Uterus (tissue), 4 donors: ENCODE data around the gene SNX22. TPM values are rescaled to one million over a fixed set of nuclear protein-coding genes. Genes with fewer than 3 reads are reported as not detected.
A peak's percentile ranks its signal among the peaks of the same experiment; 100 is the strongest.

Experiments used
- DNase-seq, 2 donors: peaks; one replicate each; pipeline ENCODE4 v3.0.0-alpha.2; 2019 to 2020
- H3K27ac ChIP-seq, 2 donors: fragments of 200-600 bp; sonication (generic); 1 replicate in 1 of 2; 2 replicates in 1 of 2; pipeline ENCODE4 v1.5.1; 2016 to 2018
- H3K27me3 ChIP-seq, 2 donors: fragments of 200-600 bp; sonication (generic); one replicate each; pipeline ENCODE4 v1.5.1; 2018 to 2019; ENCODE audit warnings: control low read depth in 1 of 2
- H3K36me3 ChIP-seq, 2 donors: fragments of 200-600 bp; sonication (generic); one replicate each; pipeline ENCODE4 v1.5.1; 2019; ENCODE audit warnings: control low read depth in 1 of 2
- H3K4me1 ChIP-seq, 2 donors: fragments of 200-600 bp; sonication (generic); one replicate each; pipeline ENCODE4 v1.5.1; 2018 to 2019; ENCODE audit warnings: control low read depth in 1 of 2
- H3K4me3 ChIP-seq, 2 donors: fragments of 200-600 bp; sonication (generic); 1 replicate in 1 of 2; 2 replicates in 1 of 2; pipeline ENCODE4 v1.5.1; 2018 to 2019; ENCODE audit warnings: mild to moderate bottlenecking in 1 of 2
- H3K9me3 ChIP-seq, 2 donors: fragments of 200-600 bp; sonication (generic); one replicate each; pipeline ENCODE4 v1.5.1; 2019; ENCODE audit warnings: control low read depth in 1 of 2
- POLR2A ChIP-seq, 2 donors: fragments of 450-650 bp; IDR thresholded peaks; one replicate each; pipeline ENCODE4 v1.6.1; 2016; ENCODE audit warnings: antibody characterized with exemption in 2 of 2, mild to moderate bottlenecking in 1 of 2, moderate library complexity in 1 of 2
- intact Hi-C: fragments of 100-400 bp; cut with DNase I; formaldehyde crosslinking; loops from one replicate; pipeline ENCODE4 v1.15.1; 2023; ENCODE audit warnings: low total_unique reads
- total RNA-seq, 4 donors: library from RNA; depleted of rRNA in 3 of 4; stranded (reverse); fragments of >200 nt in 3 of 4; gene quantifications; one replicate each; pipeline versions ENCODE4 v1.1.0 to v1.2.4, GENCODE V29; 2014 to 2023
- TF ChIP-seq, protein P1 (sequence below), 4 experiments: fragments of 200-600 bp in 2 of 4; fragments of 450-650 bp in 2 of 4; sonication (generic) in 2 of 4; IDR thresholded peaks; one replicate each; pipeline ENCODE4 v1.5.1; 2016 to 2019; ENCODE audit warnings: antibody characterized with exemption in 4 of 4, mild to moderate bottlenecking in 2 of 4, moderate library complexity in 1 of 4
- donor health status: DM: yes; HTN: yes; CAD: no.

The SNX22 gene
- total RNA-seq, 4 donors from 2014 or later: 0.55 to 1.7 TPM; not detected in 2

DNA sequence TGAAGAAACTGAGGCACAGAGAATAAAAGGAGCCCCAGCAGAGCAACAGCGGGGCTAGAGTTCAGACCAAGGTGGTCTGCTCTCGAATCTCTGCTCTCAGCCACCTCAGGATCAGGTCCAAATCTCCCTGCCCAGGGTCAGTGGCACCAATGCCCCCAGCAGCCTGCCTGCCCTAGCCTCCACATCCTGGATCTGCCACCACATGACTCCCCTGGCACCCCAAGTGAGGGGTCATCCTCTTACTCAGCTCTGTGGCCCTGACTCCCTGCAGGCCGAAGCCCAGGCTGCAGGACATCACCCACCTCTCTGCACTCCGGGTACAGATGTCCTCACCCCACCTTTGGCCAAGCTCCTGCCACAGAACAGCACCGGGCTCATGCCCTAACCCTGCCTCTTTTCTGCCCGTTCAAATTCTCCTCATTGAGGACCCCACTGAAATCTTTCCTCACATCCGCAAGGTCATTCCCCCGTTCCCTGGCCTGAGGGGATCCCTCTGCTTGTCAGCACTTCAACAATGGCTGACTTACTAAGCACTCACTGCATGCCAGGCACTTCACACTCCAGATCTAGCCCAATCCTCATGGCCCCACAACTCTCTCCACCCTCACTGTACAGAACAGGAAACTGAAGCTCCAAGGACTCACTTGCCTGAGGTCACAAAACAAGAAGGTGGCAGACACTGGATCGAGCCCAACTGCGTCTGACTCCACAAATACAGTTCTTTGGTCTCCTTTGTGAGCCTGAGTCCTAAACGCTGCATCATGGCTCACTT is 7.0 kb downstream of the SNX22 start:
- H3K36me3 ChIP-seq: no peaks in the 10 kb centered on the region

DNA sequence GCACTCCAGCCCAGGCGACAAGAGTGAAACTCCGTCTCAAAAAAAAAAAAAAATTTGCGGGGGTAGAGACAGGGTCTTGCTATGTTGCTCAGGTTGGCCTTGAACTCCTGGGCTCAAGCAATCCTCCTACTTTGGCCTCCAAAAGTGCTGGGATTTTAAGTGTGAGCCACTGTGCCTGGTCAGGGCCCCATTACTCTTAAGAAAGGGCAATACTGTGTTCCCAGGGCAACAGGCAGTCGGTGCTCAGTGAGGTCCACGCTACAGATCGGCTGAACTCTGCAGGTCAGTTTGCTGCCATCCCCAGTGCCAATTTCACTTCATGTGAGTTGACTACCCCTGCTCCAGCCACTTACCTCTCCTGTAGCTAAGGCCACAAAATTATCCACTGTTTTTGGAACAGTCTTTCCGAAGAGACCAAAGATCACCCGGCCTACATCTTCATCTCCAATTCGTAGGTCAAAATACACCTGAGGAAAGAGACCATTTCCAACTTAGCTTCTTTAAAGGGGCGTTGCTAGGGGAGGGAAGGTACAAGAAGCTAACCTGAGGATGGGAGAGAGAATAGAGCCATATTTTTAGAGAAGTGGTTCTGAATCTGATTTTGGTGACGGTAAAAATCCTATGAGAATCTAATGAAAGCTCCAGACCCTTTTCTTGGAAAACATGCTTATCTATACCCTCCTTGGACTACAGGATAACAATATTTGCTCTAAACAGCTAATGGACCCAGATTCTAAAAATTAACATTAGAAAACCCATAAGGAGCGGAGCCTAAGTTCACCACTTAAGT is 10.4 kb downstream of the SNX22 start:
- TF ChIP-seq POLR2A (IDR thresholded peaks at IDR 0.05): no peak
- TF ChIP-seq, protein P1, sequence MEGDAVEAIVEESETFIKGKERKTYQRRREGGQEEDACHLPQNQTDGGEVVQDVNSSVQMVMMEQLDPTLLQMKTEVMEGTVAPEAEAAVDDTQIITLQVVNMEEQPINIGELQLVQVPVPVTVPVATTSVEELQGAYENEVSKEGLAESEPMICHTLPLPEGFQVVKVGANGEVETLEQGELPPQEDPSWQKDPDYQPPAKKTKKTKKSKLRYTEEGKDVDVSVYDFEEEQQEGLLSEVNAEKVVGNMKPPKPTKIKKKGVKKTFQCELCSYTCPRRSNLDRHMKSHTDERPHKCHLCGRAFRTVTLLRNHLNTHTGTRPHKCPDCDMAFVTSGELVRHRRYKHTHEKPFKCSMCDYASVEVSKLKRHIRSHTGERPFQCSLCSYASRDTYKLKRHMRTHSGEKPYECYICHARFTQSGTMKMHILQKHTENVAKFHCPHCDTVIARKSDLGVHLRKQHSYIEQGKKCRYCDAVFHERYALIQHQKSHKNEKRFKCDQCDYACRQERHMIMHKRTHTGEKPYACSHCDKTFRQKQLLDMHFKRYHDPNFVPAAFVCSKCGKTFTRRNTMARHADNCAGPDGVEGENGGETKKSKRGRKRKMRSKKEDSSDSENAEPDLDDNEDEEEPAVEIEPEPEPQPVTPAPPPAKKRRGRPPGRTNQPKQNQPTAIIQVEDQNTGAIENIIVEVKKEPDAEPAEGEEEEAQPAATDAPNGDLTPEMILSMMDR (IDR thresholded peaks at IDR 0.05): no peak
- Histone ChIP-seq H3K36me3 (no peaks in the 10 kb centered on the region), H3K27me3 (no peaks in the 10 kb centered on the region), H3K4me3 (peak overlapping the region; percentile 65 to 87), H3K9me3 (no peaks in the 10 kb centered on the region), H3K27ac (peak overlapping the region; percentile 77 to 86), H3K4me1 (peaks cover 0 to 10% of the 10 kb centered on the region in 2 donors)
- intact Hi-C loops: no loop called here
- DNase-seq: no peak

More for the DNA sequence above, 7.0 kb downstream of the SNX22 start:
- Histone ChIP-seq H3K4me1 (peaks cover 0 to 15% of the 10 kb centered on the region in 2 donors), H3K4me3 (no peak overlapping the region), H3K9me3 (no peaks in the 10 kb centered on the region), H3K27me3 (no peaks in the 10 kb centered on the region), H3K27ac (no peak overlapping the region)
- no peak for DNase-seq
- intact Hi-C loops: no loop called here
- TF ChIP-seq POLR2A (IDR thresholded peaks at IDR 0.05): no peak
- TF ChIP-seq, protein P1 (IDR thresholded peaks at IDR 0.05): no peak

DNA sequence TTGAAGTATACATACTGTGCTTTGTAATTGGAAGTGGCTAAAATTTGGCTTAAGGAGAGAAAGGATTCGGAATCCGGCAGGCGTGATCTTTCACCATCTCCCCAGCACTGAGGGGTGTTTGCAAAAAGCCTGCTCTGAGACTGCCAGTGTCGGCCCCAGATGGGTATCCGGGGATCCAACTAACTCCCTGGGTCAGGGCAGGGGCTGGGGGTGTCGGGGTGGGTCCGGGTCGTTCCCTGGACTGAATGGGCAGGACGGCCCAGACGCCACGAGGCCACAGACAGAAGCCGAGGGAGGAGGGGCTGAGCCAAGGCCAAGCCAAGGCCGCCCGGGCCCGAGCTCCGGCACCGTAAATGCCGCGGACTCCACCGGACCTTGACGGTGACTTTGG is 10.9 kb downstream of the SNX22 start:
- Histone ChIP-seq H3K27me3 (no peaks in the 10 kb centered on the region), H3K4me3 (peak overlapping the region; percentile 65 to 87)
- intact Hi-C loops: no loop called here

DNA sequence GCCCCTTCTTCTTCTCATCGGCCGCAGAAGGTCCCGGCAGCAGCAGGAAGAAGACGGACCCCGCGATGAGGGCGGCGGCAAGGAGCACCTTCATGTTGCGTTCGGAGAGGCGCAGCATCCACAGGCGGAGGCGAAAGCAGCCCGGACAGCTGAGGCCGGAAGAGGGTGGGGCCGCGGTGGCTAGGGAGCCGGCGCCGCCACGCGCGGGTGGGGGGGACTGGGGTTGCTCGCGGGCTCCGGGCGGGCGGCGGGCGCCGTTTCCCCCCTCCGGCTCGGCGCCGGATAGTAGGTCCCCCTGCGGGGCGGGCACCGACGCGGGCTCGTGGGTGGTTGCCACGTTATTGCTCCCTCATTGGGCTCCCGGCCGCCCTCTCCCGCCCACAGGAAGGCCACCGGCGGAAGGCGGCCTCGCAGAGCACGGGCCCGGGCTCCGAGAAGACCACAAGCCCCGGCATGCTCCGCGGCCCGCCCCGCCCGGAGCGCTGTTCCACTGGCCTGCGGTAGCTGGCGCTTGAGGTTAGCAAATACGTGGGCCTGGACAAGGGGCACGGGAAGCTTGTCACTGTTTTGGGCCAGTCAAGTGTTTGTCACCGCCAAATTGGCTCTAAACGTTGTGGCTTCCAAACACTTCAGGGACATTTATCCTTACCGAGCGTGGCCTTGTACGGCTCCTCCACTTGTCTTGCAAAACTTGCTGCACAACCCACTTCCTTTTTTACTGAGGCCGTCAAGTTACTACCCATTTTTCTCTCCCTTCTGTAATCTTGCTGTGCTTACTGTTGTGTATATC is 11.5 kb downstream of the SNX22 start, which contains the start of gene PPIB:
PPIB (minus strand) TSS at position 154 of the 790 bp plus-strand sequence; CDS start at position 118, 36 bp downstream.
- H3K9me3 ChIP-seq: no peaks in the 10 kb centered on the region
- peak; percentile 97 to 98 for DNase-seq
- peak within 1 kb of the TSS; percentile 84 to 86 for H3K27ac ChIP-seq
- no peaks in the 10 kb centered on the region for H3K27me3 ChIP-seq
- intact Hi-C loops: no loop called here
- peaks cover 0 to 10% of the 10 kb centered on the region in 2 donors for H3K4me1 ChIP-seq
- peak; percentile 54 to 81 for TF ChIP-seq POLR2A (IDR thresholded peaks at IDR 0.05)
- TF ChIP-seq, protein P1 (IDR thresholded peaks at IDR 0.05): peak; percentile 55 to 57 (median 56)
- no peaks in the 10 kb centered on the region for H3K36me3 ChIP-seq
- H3K4me3 ChIP-seq: peak within 1 kb of the TSS; percentile 65 to 87

More for the DNA sequence above, 10.9 kb downstream of the SNX22 start:
- Histone ChIP-seq H3K9me3 (no peaks in the 10 kb centered on the region), H3K36me3 (no peaks in the 10 kb centered on the region), H3K27ac (peak overlapping the region; percentile 77 to 86), H3K4me1 (peaks cover 0 to 10% of the 10 kb centered on the region in 2 donors)
- no peak for TF ChIP-seq POLR2A (IDR thresholded peaks at IDR 0.05)
- TF ChIP-seq, protein P1 (IDR thresholded peaks at IDR 0.05): no peak
- DNase-seq: no peak
